NCI-H524 treated with DMSO at 0.1 percent for 48 hours (cell line): ENCODE data around the gene TEX13D.

ENCODE experiments used
- DNase-seq: peaks from one replicate; lab custom pipeline; 2025; lab: John Stamatoyannopoulos, UW

TEX13D gene

DNA sequence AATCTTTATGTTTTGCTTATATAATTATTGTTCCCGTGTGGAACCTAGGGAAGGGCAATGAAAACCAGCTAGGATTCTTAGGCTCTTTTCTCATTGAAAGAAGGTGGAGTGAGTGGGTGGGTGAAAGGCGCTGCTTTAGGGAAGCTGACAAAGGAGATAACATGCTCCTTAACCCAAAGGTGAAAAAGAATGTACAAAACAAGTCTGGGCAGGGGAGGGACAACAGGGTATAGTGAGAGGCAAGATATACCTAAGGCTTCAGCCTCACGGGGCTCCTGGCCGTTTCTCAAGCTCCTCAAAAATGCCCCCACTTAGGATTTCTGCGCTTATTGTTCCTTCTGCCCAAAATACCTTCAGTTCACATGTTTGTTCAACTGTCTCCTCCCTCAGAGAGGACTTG lies 15.7 kb downstream of the TEX13D start:
- DNase-seq, result no peak

DNA sequence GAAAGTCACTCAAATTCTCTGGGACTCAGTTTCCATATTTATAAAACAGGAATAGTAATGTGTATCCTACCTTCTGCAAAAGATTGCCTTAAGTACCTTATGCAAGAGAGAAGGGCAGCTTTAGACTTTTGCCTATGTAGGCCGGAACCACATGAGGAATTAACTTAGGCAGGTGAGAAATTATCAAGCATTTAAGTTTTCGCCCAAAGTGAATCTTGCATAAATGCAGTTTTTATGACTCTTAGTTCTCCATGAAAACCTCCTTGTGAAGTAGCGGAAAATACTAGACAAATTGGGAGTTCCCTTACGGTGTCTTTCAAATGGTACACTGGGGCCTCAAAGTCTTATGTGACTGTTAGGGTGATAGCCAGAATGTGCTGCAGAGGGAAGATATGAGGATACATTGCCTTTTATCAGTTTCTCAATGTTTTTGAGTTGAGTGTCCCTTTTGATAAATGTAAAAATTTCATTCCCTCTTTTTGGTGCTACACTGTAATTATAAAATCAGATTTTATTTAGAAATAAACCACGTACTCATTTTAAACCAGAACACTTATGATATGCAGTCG lies 16.5 kb downstream of the TEX13D start:
- no peak for DNase-seq

DNA sequence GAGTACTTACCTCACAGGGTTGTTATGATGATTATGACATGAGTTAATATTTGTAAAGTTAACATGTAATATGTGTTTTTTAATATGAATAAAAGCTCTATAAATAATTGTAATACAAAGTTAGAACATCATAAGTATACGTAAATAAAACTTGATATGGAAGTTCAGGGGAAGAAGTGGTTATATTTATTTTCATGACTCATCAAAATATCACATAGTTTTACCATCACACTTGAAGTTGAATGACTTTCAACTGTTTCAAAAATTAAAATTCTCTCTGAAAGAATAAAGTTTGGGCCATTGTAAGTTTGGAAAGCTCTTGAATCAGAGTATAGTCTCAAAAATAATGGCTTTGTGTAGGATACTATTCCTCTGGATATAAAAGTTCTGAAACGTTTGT lies 22.2 kb downstream of the TEX13D start:
- DNase-seq, result no peak

DNA sequence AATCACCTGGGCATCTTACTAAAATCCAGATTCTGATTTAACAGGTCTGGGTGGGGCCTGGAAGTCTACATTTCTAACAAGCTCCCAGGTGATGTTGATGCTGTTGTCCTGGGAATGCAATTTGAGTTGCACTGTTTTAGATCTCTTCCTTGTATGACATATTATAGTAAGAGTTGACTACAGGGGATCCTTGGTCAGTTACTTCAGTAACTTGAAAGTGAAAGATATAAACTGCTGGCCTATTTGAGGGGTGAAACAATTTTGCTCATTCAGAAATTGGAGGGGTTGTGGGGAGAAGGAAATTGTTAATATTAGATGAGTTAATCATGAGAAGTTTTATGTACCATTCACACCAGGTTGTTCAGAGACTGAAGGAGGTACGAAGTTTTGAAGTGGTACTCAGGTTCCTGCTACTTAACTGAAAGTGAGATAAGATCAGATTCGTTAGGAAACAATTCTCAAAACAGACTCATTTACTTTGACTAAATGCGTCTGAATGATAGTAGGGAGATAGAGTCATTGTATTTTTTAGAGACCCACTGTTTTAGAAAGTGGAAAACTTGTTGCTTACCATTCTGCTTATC lies 26.4 kb downstream of the TEX13D start:
- DNase-seq, result no peak

DNA sequence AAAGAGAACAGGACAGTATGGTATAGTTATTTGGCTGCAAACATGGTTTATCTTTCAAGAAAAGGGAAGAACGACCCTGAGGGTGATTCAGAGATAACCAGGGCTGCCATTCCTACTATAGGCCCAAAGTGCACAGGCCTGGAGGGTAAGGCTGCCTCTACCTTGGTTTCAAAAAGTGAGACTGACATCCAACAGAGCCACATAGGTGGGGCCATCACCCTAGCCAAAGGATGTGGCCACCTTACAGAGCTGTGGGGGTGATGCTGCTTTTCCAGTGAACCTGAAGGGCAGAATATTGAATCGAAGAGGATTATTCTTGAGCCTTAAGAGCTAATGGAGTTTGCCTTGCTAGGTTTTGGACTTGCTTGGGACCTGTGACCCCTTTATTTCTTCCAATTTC lies 29.6 kb downstream of the TEX13D start:
- no peak for DNase-seq

DNA sequence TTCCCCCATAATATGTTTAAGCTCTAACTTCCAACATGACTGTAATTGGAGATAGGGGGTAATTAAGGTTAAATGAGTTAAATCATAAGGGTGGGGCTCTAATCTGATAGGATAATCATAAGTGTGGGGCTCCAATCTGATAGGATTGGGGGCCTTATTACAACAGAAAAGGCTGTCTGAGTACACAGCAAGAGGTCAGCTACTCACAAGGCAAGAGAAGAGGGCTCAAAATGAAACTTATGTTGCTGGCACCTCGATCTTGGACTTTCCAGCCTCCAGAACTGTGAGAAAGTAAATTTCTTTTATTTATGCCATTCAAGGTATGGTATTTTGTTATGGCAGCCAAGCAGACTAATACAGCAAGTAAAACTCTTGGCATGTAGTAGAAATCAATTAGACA lies 30.3 kb downstream of the TEX13D start:
- DNase-seq, result no peak

DNA sequence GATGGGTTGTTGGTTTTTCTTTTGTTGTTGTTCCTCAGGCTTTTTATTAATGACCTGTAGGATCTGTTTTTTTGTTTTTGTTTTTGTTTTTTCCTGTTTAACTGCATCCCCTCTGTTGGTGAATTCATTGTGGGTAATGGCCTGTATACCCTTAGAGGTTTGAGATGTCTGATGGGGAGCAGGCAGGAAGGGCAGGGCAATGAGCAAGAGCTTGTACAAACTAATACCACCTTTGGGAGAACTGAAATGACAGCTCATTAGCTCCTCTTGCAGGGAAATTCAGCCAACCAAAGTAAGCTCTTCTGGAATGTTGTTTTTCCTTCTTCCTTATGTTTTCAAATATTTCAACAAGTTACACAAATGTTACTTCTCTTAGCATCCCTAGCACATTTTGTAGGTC lies 37.3 kb downstream of the TEX13D start:
- no peak for DNase-seq

DNA sequence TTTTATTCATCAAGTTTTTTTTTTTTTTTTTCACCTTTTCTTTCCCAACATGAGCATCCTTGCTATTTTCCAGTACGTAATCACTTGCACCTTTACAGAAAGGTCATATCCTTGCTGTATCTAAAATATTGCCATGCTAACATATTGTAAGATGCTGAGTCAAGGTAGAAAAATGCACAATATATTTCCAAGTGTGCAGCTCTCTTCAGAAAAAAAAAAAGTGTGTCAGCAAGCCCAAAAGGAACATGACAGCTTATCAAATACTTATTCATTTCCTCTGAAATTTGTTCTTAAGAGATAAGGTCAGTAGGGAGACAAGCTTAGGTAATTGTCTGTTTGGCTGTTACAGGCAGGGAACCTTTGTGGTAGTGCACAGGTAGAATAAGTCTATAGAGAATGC lies 40.9 kb downstream of the TEX13D start:
- no peak for DNase-seq

DNA sequence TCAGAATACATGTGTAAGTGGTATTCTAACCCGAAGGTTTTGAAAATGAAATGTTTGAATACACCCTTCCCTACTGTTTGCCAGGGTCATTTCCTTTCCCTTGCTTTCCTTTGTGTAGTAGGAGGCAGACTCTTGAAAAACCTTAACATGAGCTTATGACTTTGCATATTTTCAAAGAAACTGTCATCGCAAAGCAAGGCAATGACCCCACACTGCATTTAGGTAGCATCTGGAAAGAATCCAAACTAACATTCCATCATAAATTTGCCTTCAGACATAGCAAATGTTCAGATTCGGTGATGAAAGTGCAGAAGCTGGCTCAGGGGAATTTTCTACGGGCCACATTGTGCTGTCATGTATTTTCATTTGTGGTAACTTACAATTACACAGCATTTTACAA lies 46.2 kb downstream of the TEX13D start:
- no peak for DNase-seq

DNA sequence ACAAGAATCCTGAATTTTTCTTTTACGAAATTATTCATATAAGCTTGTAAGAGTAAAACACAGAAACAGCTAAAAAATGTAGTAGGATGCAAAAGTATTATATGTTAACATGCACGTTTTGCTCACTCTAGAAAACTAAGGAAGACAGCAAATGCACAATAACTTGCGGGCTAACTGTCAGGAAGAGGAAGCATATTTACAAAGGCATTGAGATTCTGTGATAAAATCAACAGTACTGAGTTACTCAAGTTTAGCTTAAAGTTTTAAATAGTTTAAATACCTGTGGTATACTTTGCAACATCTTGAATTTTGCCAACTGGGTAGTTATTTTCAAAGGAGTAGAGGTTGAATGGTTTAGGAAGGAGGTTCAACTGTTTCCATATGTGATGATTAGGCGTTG lies 50.9 kb downstream of the TEX13D start:
- DNase-seq, result no peak

DNA sequence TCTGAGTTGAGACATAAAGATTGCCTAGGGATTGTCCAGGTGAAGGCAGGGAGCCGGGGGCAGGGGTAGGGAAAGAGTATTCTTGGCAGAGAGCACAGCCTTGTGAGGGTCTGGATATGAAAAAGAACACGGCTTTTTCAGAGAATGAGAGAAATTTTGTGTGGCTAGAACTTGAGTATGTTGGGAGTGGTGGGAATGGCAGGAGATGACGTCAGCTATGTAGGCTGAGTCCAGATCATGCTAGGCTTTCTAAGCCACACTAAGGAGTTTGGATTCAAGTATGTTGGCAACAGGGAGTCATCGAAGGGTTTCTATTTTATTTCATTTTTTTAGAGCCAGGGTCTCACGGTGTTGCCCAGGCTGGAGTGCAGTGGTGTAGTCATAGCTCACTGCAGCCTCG lies 53.9 kb downstream of the TEX13D start:
- no peak for DNase-seq
